Measurements from ENCODE around the gene GUCY2F.

- TF ChIP-seq CTCF (IDR thresholded peaks at IDR 0.05; ENCODE audit: low read depth, low read length) = no peak
- no peak for TF ChIP-seq EZH2phosphoT487 (IDR thresholded peaks at IDR 0.05; ENCODE audit: low read depth)
Measured at GRCh38 chrX:109351557-109351956, 130.3 kb downstream of the GUCY2F start.

Data from OCI-LY3 (cell line).